ENCODE data around the gene VAV2.

Gene VAV2

DNA sequence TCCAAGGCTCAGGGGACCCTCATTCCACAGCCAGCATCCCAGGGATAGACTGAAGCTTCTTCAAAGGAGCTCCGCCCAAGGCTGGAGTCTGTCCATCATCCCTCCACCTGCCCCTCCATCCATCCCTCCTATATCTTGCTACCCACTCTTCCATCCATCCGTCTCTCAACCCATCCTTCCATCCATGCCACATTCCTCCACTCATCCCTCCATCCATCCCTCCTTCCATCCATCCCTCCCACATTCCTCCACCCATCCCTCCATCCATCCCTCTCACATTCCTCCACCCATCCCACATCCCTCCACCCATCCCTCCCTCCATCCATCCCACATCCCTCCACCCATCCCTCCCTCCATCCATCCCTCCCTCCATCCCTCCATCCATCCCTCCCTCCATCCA, 5.5 kb upstream of the VAV2 start:
- Mint-ChIP-seq H3K27me3 (ENCODE audit: low read depth, poor library complexity) (peaks cover 29% of the 10 kb centered on the region), H3K36me3 (ENCODE audit: low read depth) (no peaks in the 10 kb centered on the region), H3K4me3 (no peak overlapping the region), H3K9me3 (no peaks in the 10 kb centered on the region), H3K27ac (no peak overlapping the region), H3K4me1 (peaks cover 7% of the 10 kb centered on the region)
- no peak for TF ChIP-seq CTCF (IDR thresholded peaks at IDR 0.05)
- DNase-seq: no peak

- Mint-ChIP-seq H3K27me3 (ENCODE audit: low read depth, poor library complexity) (peaks cover 29% of the 10 kb centered on the region), H3K36me3 (ENCODE audit: low read depth) (no peaks in the 10 kb centered on the region), H3K9me3 (no peaks in the 10 kb centered on the region), H3K27ac (no peak overlapping the region), H3K4me1 (peaks cover 7% of the 10 kb centered on the region), H3K4me3 (no peak overlapping the region)
- DNase-seq: no peak
- no peak for TF ChIP-seq CTCF (IDR thresholded peaks at IDR 0.05)
Measured at GRCh38 chr9:133996531-133997520, 4.7 kb upstream of the VAV2 start.

- no peak for DNase-seq
- peaks cover 22% of the 10 kb centered on the region for H3K27me3 Mint-ChIP-seq (ENCODE audit: low read depth, poor library complexity)
- TF ChIP-seq CTCF (IDR thresholded peaks at IDR 0.05): no peak
- H3K27ac Mint-ChIP-seq: no peak overlapping the region
- H3K36me3 Mint-ChIP-seq (ENCODE audit: low read depth): no peaks in the 10 kb centered on the region
- H3K4me1 Mint-ChIP-seq: peaks cover 15% of the 10 kb centered on the region
- no peaks in the 10 kb centered on the region for H3K9me3 Mint-ChIP-seq
- H3K4me3 Mint-ChIP-seq: no peak overlapping the region
Measured at GRCh38 chr9:133995012-133995896, 3.1 kb upstream of the VAV2 start.

GRCh38 chr9:133994353-133995011, 2.4 kb upstream of the VAV2 start:
- DNase-seq: peak; percentile 95
- no peaks in the 10 kb centered on the region for H3K9me3 Mint-ChIP-seq
- H3K4me3 Mint-ChIP-seq: peak overlapping the region; percentile 69
- H3K36me3 Mint-ChIP-seq (ENCODE audit: low read depth): no peaks in the 10 kb centered on the region
- peaks cover 20% of the 10 kb centered on the region for H3K27me3 Mint-ChIP-seq (ENCODE audit: low read depth, poor library complexity)
- peaks cover 22% of the 10 kb centered on the region for H3K4me1 Mint-ChIP-seq
- H3K27ac Mint-ChIP-seq: no peak overlapping the region
- peak; percentile 99 for TF ChIP-seq CTCF (IDR thresholded peaks at IDR 0.05)

- no peak for TF ChIP-seq CTCF (IDR thresholded peaks at IDR 0.05)
- no peak for DNase-seq
- peak overlapping the region; percentile 76 for H3K4me3 Mint-ChIP-seq
- H3K27ac Mint-ChIP-seq: no peak overlapping the region
- no peaks in the 10 kb centered on the region for H3K9me3 Mint-ChIP-seq
- H3K4me1 Mint-ChIP-seq: peaks cover 23% of the 10 kb centered on the region
- H3K36me3 Mint-ChIP-seq (ENCODE audit: low read depth): no peaks in the 10 kb centered on the region
- H3K27me3 Mint-ChIP-seq (ENCODE audit: low read depth, poor library complexity): peaks cover 14% of the 10 kb centered on the region
Measured at GRCh38 chr9:133993635-133994253, 1.6 kb upstream of the VAV2 start.
